MCF 10A (cell line): ENCODE data around the gene AGBL4. TPM values are rescaled to one million over a fixed set of nuclear protein-coding genes. Genes with fewer than 3 reads are reported as not detected.

Experiments used
- BruUV-seq: library from RNA; stranded (reverse); fragments of 400-500 nt; replicated peaks from 2 replicates; lab custom pipeline; 2021; lab: Mats Ljungman, UMichigan
- CTCF ChIA-PET: fragments of 300-600 bp; sonication (Branson Sonifier 250); formaldehyde crosslinking; extraction: SDS; loops from one replicate; lab custom pipeline; 2021; ENCODE audit warnings: antibody characterized with exemption, inconsistent platforms; lab: Yijun Ruan, JAX
- POLR2A ChIA-PET: fragments of 300-600, 350-650 bp; sonication (Branson Sonifier 250); formaldehyde crosslinking; extraction: SDS; loops from one replicate; lab custom pipeline; 2020; ENCODE audit warnings: antibody characterized with exemption, inconsistent platforms; lab: Yijun Ruan, JAX
- DNase-seq: peaks from one replicate; pipeline ENCODE4 v3.0.0-alpha.2; 2018; ENCODE audit not compliant: unreplicated experiment
- H3K27ac Mint-ChIP-seq: one replicate; pipeline ENCODE4 v1.8.0; 2022; ENCODE audit warnings: mild to moderate bottlenecking, low read depth, mixed read lengths; ENCODE audit not compliant: unreplicated experiment
- H3K27me3 Mint-ChIP-seq: one replicate; pipeline ENCODE4 v1.8.0; 2022; ENCODE audit warnings: mixed read lengths; ENCODE audit not compliant: insufficient read depth, unreplicated experiment
- H3K36me3 Mint-ChIP-seq: one replicate; pipeline ENCODE4 v1.8.0; 2022; ENCODE audit warnings: mild to moderate bottlenecking, moderate library complexity, mixed read lengths; ENCODE audit not compliant: insufficient read depth, unreplicated experiment
- H3K4me1 Mint-ChIP-seq: one replicate; pipeline ENCODE4 v1.8.0; 2022; ENCODE audit warnings: mixed read lengths; ENCODE audit not compliant: insufficient read depth, unreplicated experiment
- H3K4me3 Mint-ChIP-seq: one replicate; pipeline ENCODE4 v1.8.0; 2022; ENCODE audit warnings: mild to moderate bottlenecking, moderate library complexity, mixed read lengths; ENCODE audit not compliant: unreplicated experiment
- H3K9me3 Mint-ChIP-seq: one replicate; pipeline ENCODE4 v1.8.0; 2022; ENCODE audit warnings: mixed read lengths; ENCODE audit not compliant: unreplicated experiment
- intact Hi-C: fragments of 100-400 bp; cut with micrococcal nuclease; formaldehyde crosslinking; loops from 2 replicates; pipeline ENCODE4 v1.14.1; 2022
- total RNA-seq: library from RNA; stranded (reverse); gene quantifications from 2 replicates; pipeline ENCODE4 v1.2.3, GENCODE V29; 2022
- TF ChIP-seq, protein P1 (sequence below): fragments of 200-600 bp; IDR thresholded peaks from one replicate; pipeline ENCODE4 v1.8.0; 2022; ENCODE audit warnings: antibody characterized with exemption, mild to moderate bottlenecking; ENCODE audit not compliant: unreplicated experiment

AGBL4 gene
- total RNA-seq, 1 experiment from 2014 or later = not detected

DNA sequence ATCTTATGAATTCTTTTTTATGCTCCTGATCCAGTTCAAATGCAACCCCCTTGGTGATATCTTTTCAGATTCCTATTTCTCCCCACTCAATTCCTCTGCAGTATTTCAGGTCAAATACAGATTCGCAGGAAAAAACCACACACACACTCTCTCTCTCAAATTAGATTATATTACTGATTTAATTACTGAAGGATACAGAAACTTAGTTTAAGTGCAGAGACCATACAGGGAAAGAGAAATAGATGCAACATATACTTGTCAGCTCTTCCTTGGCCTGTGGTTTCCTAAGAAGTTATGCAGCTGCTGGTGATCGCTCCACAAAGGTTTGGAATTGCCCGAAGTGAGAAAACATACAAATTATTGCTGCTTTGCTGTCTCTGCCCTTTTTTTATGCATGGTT is 400.9 kb downstream of the AGBL4 start:
- no peaks in the 10 kb centered on the region for H3K27me3 Mint-ChIP-seq
- H3K4me3 Mint-ChIP-seq = no peak overlapping the region
- TF ChIP-seq, protein P1, sequence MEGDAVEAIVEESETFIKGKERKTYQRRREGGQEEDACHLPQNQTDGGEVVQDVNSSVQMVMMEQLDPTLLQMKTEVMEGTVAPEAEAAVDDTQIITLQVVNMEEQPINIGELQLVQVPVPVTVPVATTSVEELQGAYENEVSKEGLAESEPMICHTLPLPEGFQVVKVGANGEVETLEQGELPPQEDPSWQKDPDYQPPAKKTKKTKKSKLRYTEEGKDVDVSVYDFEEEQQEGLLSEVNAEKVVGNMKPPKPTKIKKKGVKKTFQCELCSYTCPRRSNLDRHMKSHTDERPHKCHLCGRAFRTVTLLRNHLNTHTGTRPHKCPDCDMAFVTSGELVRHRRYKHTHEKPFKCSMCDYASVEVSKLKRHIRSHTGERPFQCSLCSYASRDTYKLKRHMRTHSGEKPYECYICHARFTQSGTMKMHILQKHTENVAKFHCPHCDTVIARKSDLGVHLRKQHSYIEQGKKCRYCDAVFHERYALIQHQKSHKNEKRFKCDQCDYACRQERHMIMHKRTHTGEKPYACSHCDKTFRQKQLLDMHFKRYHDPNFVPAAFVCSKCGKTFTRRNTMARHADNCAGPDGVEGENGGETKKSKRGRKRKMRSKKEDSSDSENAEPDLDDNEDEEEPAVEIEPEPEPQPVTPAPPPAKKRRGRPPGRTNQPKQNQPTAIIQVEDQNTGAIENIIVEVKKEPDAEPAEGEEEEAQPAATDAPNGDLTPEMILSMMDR = no peak
- BruUV-seq = no TSS peak
- ChIA-PET POLR2A (no interaction called here), CTCF (no interaction called here)
- no peak overlapping the region for H3K27ac Mint-ChIP-seq
- no peak for DNase-seq
- intact Hi-C loops = no loop called here
- H3K36me3 Mint-ChIP-seq = no peaks in the 10 kb centered on the region
- H3K9me3 Mint-ChIP-seq = no peaks in the 10 kb centered on the region
- H3K4me1 Mint-ChIP-seq = no peaks in the 10 kb centered on the region

DNA sequence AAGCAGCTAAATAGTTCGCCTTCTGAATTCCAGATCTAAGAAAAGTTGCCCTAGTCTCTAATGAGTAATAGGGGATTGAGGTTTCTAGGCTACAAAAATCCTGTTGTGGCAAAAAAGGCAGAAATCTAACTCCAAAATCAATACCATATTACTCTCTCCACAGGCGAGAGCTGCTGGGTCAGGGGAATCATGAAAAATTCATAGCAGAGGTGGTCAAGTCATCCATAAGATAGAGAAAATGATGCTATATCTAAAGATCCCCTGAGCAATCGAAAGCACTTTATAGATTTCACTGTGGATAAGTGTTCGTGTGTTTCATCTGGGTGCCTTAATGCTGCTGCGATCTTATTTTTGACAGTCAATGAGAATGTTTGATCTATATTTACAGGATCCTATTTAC is 417.7 kb downstream of the AGBL4 start:
- TF ChIP-seq, protein P1 = no peak
- H3K4me1 Mint-ChIP-seq = peaks cover 7% of the 10 kb centered on the region
- H3K36me3 Mint-ChIP-seq = peaks cover 6% of the 10 kb centered on the region
- H3K9me3 Mint-ChIP-seq = no peaks in the 10 kb centered on the region
- no peak overlapping the region for H3K4me3 Mint-ChIP-seq
- H3K27me3 Mint-ChIP-seq = no peaks in the 10 kb centered on the region
- no peak overlapping the region for H3K27ac Mint-ChIP-seq
- ChIA-PET POLR2A (no interaction called here), CTCF (no interaction called here)
- DNase-seq = no peak
- intact Hi-C loops = no loop called here
- BruUV-seq = no TSS peak

DNA sequence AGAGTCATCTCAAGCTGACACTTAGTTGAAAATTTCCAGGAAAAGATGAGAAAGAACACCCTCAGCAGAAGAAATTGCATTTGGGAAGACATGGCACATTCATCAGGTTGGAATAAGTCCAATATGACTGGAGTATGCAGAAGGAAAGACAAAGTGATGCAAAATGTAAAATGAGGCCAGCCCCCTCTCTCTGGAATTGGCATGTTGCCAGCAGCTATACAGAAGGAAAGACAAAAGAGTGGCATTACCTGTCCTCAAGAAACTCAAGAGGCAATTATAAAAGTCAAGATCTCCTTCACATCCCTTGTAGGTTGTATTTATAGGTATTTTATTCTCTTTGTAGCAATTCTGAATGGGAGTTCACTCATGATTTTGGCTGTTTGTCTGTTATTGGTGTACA is 426.3 kb downstream of the AGBL4 start:
- H3K4me1 Mint-ChIP-seq = no peaks in the 10 kb centered on the region
- no peaks in the 10 kb centered on the region for H3K36me3 Mint-ChIP-seq
- H3K27me3 Mint-ChIP-seq = no peaks in the 10 kb centered on the region
- TF ChIP-seq, protein P1 = no peak
- H3K27ac Mint-ChIP-seq = no peak overlapping the region
- H3K4me3 Mint-ChIP-seq = no peak overlapping the region
- intact Hi-C loops = no loop called here
- H3K9me3 Mint-ChIP-seq = peaks cover 7% of the 10 kb centered on the region
- CTCF ChIA-PET = interaction anchor here (0.5 kb wide), 1 partner anchor 1122 kb away, joined by 4 read pairs; no protein-coding TSS in a partner anchor
- no peak for DNase-seq
- POLR2A ChIA-PET = no interaction called here
- BruUV-seq = no TSS peak

DNA sequence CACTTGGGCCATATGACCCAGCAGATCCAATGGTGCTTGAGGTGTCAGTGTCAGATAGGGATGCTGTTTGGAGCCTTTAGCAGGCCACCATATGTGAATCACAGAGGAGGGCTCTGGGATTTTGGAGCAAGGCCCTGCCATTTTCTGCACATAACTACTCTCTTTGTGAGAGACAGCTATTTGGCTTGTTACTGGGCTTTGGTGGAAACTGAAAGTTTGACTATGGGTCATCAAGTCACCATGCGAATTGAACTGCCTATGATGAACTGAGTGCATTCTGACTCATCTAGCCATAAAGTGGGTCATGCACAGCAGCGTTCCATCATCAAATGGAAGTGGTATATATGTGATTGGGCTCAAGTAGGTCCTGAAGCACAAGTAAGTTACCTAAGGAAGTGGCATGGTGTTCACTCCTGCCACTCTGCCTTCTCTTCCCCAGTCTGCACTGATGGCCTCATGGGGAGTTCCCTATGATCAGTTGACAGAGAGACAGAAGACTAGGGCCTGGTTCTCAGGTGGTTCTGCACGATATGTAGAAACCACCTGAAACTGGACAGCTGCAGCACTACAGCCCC is 447.3 kb downstream of the AGBL4 start:
- no TSS peak for BruUV-seq
- TF ChIP-seq, protein P1 = no peak
- Mint-ChIP-seq H3K4me3 (no peak overlapping the region), H3K9me3 (peaks cover 22% of the 10 kb centered on the region), H3K27ac (no peak overlapping the region), H3K27me3 (no peaks in the 10 kb centered on the region), H3K4me1 (no peaks in the 10 kb centered on the region), H3K36me3 (no peaks in the 10 kb centered on the region)
- ChIA-PET CTCF (no interaction called here), POLR2A (no interaction called here)
- DNase-seq = no peak
- intact Hi-C loops = no loop called here
